Tibial nerve (tissue), 4 donors: ENCODE results near the gene CTTNBP2.

ENCODE experiments used
- EP300 ChIP-seq, 2 donors: sonication (generic); formaldehyde crosslinking; IDR thresholded peaks; one replicate each; pipeline ENCODE4 v1.6.1; 2017; ENCODE audit warnings: antibody characterized with exemption in 2 of 2, mild to moderate bottlenecking in 1 of 2
- POLR2A ChIP-seq, 2 donors: fragments of 450-650 bp; IDR thresholded peaks; one replicate each; pipeline ENCODE4 v1.6.1; 2017; ENCODE audit warnings: antibody characterized with exemption in 2 of 2, mild to moderate bottlenecking in 2 of 2, moderate library complexity in 2 of 2
- TF ChIP-seq, protein P1 (sequence below), 5 experiments: fragments of 200-600 bp in 3 of 5; fragments of 450-650 bp in 2 of 5; sonication (generic) in 3 of 5; IDR thresholded peaks; one replicate each; pipeline ENCODE4 v1.5.1; 2016 to 2019; ENCODE audit warnings: antibody characterized with exemption in 5 of 5, mild to moderate bottlenecking in 3 of 5, moderate library complexity in 2 of 5

GRCh38 chr7:117791877-117792780 is 81.1 kb downstream of the CTTNBP2 start:
- TF ChIP-seq, protein P1, sequence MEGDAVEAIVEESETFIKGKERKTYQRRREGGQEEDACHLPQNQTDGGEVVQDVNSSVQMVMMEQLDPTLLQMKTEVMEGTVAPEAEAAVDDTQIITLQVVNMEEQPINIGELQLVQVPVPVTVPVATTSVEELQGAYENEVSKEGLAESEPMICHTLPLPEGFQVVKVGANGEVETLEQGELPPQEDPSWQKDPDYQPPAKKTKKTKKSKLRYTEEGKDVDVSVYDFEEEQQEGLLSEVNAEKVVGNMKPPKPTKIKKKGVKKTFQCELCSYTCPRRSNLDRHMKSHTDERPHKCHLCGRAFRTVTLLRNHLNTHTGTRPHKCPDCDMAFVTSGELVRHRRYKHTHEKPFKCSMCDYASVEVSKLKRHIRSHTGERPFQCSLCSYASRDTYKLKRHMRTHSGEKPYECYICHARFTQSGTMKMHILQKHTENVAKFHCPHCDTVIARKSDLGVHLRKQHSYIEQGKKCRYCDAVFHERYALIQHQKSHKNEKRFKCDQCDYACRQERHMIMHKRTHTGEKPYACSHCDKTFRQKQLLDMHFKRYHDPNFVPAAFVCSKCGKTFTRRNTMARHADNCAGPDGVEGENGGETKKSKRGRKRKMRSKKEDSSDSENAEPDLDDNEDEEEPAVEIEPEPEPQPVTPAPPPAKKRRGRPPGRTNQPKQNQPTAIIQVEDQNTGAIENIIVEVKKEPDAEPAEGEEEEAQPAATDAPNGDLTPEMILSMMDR (IDR thresholded peaks at IDR 0.05), result no peak
- TF ChIP-seq POLR2A (IDR thresholded peaks at IDR 0.05), result no peak
- peak; percentile 46 to 76 for TF ChIP-seq EP300 (IDR thresholded peaks at IDR 0.05)
